Psoas muscle (tissue), 8 donors: ENCODE measurements around the gene SLC36A4. TPM values are rescaled to one million over a fixed set of nuclear protein-coding genes. Genes with fewer than 3 reads are reported as not detected.
"Not testable (repeated sequence)": the region's sequence is repeated elsewhere in the genome, so short reads cannot be mapped to it uniquely, and the experiment has no call there.

Experiments
- ATAC-seq, 4 donors: fragments of 200-7000 bp; cut with Tn5 transposase; one replicate each; pipeline ENCODE4 v1.9.1; 2020; ENCODE audit warnings: moderate library complexity in 3 of 4, mild to moderate bottlenecking in 2 of 4
- DNase-seq, 2 donors: peaks; one replicate each; pipeline ENCODE4 v3.0.0-alpha.2; 2020
- H3K27ac ChIP-seq: fragments of 200-600 bp; one replicate; pipeline ENCODE4 v1.8.0; 2022
- H3K27me3 ChIP-seq, 3 donors: fragments of 200-600 bp in 1 of 3; one replicate each; pipeline versions ENCODE4 v1.6.1 to v1.8.0; 2013 to 2022; ENCODE audit warnings: low read length in 2 of 3, mild to moderate bottlenecking in 2 of 3, moderate library complexity in 1 of 3; ENCODE audit not compliant: insufficient read depth in 3 of 3
- H3K36me3 ChIP-seq, 2 donors: fragments of 200-600 bp in 1 of 2; one replicate each; pipeline versions ENCODE4 v1.6.1 to v1.8.0; 2013 to 2022; ENCODE audit warnings: low read depth in 1 of 2, mild to moderate bottlenecking in 1 of 2, moderate library complexity in 1 of 2; ENCODE audit not compliant: insufficient read depth in 1 of 2
- H3K4me1 ChIP-seq: fragments of 200-600 bp; one replicate; pipeline ENCODE4 v1.8.0; 2022
- H3K4me3 ChIP-seq: fragments of 200-600 bp; one replicate; pipeline ENCODE4 v1.8.0; 2022; ENCODE audit warnings: mild to moderate bottlenecking
- H3K9me3 ChIP-seq: fragments of 200-600 bp; one replicate; pipeline ENCODE4 v1.8.0; 2022
- WGBS, 3 donors: extraction: QIAGEN DNeasy Blood & Tissue Kit; methylation state at CpG; one replicate each; pipeline versions ENCODE4 v1.1.6 to v1.1.7; 2013; 5-methylcytosine and 5-hydroxymethylcytosine counted together
- intact Hi-C, 2 donors: fragments of 100-400 bp; cut with DNase I; formaldehyde crosslinking; loops; one replicate each; pipeline versions ENCODE4 v1.11.0 to v1.14.2; 2022
- polyA plus RNA-seq, 3 donors: library from polyadenylated mRNA; stranded (reverse); fragments of 200-250 nt; gene quantifications; one replicate each; pipeline ENCODE4 v1.2.3, GENCODE V29; 2013
- total RNA-seq, 4 donors: library from RNA; stranded (reverse); fragmentation: NEBNext Ultra II Directional in 2 of 4; extraction: Animal tissue kit (Norgen Biotek cat#: 25700) in 2 of 4; gene quantifications; one replicate each; pipeline versions ENCODE4 v1.2.1 to v1.2.4, GENCODE V29; 2021 to 2023
- TF ChIP-seq, protein P1 (sequence below): fragments of 200-600 bp; IDR thresholded peaks from one replicate; pipeline ENCODE4 v1.8.0; 2022; ENCODE audit warnings: antibody characterized with exemption
- donor health status: healthy with polysubstance abuse.
- donor health status: DM: no; HTN: no; CAD: no; lungs with moderate emphysema.
- donor health status: Bipolar disorder and iron deficiency.
- donor health status: healthy.
- donor health status: DM: yes; HTN: yes; CAD: no.
- donor health status: DM: no; HTN: no; CAD: no.
- donor health status: DM: no; HTN: no; CAD: no.
- donor health status: DM: yes; HTN: yes; CAD: no.

The SLC36A4 gene
- total and polyA plus RNA-seq, 7 donors = 2.2 to 5.5 (median 3.0) TPM

DNA sequence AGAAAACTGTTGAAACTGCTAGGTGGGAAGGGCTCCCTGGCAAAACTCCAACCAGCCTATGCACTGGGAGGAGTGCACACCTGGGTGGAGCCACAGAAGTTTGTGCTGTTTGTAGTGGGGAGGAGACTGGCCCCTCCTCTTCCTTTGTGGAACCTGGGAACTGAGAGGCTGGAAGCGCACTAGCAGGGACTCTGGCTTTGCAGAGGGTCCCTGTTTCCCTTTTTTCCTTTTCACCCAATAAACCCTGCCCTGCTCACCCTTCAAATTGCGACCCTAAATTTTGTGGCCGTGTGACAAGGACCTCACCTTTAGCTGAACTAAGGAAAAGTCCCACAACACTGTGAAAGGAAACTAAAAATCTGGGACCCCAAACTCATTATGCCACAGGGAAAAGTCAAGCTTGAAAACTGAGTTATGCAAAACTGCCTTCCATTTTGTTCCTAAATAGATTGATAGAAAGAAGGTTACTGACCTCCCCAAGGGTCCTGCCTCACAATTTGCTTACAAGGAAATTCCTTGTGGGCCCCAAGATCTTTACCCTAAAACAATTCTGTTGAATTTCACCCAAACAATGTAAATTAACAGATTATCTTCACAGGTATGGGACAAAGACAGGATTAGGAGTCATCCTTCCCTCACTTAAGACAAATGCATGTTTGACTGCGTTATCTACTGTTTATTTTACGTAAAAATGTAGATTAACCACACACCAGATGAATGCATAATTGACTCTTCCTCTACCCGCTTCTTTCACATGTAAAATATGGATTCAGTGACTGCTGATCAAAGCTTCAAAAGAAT is 81.0 kb downstream of the SLC36A4 start:
- intact Hi-C loops = no loop called here
- Histone ChIP-seq H3K36me3 (no peaks in the 10 kb centered on the region), H3K4me3 (no peak overlapping the region), H3K9me3 (no peaks in the 10 kb centered on the region), H3K27me3 (no peaks in the 10 kb centered on the region), H3K4me1 (no peaks in the 10 kb centered on the region), H3K27ac (no peak overlapping the region)
- DNase-seq (no peak), ATAC-seq (no peak)
- TF ChIP-seq, protein P1, sequence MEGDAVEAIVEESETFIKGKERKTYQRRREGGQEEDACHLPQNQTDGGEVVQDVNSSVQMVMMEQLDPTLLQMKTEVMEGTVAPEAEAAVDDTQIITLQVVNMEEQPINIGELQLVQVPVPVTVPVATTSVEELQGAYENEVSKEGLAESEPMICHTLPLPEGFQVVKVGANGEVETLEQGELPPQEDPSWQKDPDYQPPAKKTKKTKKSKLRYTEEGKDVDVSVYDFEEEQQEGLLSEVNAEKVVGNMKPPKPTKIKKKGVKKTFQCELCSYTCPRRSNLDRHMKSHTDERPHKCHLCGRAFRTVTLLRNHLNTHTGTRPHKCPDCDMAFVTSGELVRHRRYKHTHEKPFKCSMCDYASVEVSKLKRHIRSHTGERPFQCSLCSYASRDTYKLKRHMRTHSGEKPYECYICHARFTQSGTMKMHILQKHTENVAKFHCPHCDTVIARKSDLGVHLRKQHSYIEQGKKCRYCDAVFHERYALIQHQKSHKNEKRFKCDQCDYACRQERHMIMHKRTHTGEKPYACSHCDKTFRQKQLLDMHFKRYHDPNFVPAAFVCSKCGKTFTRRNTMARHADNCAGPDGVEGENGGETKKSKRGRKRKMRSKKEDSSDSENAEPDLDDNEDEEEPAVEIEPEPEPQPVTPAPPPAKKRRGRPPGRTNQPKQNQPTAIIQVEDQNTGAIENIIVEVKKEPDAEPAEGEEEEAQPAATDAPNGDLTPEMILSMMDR = no peak
- 53 to 65% (median 59%) methylated on average over 6 of the region's 6 CpGs for WGBS, 3 donors

DNA sequence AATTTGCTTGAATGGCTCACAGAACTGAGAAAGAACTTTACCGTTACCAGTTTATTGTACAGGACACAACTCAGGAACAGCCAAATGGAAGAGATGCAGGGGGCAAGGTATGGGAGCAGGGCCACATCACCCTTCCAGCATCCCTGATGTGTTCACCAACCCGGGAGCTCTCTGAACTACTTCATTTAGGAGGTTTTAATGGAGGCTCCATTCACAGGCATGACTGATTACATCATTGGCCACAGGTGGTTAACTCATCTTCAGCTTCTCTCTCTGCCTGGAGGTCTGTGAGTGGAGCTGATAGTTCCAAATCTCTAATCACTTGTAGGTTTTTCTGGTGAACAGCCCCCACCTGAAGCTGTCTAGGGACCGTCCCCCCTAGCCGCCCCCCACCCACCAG is 83.5 kb downstream of the SLC36A4 start:
- Histone ChIP-seq H3K36me3 (no peaks in the 10 kb centered on the region), H3K27me3 (no peaks in the 10 kb centered on the region), H3K9me3 (peaks cover 4% of the 10 kb centered on the region), H3K4me1 (no peaks in the 10 kb centered on the region), H3K4me3 (no peak overlapping the region), H3K27ac (no peak overlapping the region)
- ATAC-seq (no peak), DNase-seq (no peak)
- WGBS, 3 donors = 59 to 65% (median 61%) methylated on average over 4 of the region's 4 CpGs
- intact Hi-C loops = no loop called here
- TF ChIP-seq, protein P1 = no peak

DNA sequence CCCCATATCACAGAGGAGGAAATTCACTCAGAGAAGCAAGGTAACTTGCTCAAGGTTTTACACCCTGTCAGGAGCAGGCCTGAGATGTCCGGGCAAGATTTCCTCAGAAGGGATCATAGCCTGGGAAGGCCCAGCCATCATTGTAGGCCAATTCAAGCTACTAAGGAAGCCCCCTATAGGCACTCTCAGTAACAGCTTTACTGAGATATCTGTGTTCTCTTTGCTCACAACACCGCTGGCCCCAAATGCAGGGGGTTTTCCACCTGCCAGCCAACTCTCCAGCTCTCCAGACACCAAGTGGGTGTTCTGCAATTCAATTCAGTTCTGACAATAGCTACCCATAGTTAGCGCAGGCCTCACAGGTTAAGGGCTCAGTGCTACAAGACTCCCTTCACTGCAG is 84.0 kb downstream of the SLC36A4 start:
- Histone ChIP-seq H3K27ac (no peak overlapping the region), H3K9me3 (peaks cover 4% of the 10 kb centered on the region), H3K36me3 (no peaks in the 10 kb centered on the region), H3K4me1 (no peaks in the 10 kb centered on the region), H3K27me3 (no peaks in the 10 kb centered on the region), H3K4me3 (no peak overlapping the region)
- WGBS, 3 donors = 66 to 75% (median 67%) methylated on average over 3 of the region's 3 CpGs
- ATAC-seq (no peak), DNase-seq (no peak)
- intact Hi-C loops = no loop called here
- TF ChIP-seq, protein P1 = no peak

DNA sequence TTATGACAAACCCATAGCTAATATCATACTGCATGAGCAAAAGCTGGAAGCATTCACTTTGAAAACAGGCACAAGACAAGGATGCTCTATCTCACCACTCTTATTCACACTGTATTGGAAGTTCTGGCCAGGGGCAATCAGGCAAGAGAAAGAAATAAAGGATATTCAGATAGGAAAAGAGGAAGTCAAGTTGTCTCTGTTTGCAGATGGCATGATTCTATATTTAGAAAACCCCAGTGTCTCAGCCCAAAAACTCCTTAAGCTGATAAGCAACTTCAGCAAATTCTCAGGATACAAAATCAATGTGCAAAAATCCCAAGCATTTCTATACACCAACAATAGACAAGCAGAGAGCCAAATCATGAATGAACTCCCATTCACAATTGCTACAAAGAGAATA is 86.6 kb downstream of the SLC36A4 start:
- H3K4me1 ChIP-seq, intact Hi-C loops, H3K9me3 ChIP-seq, H3K4me3 ChIP-seq, H3K27me3 ChIP-seq, DNase-seq, H3K36me3 ChIP-seq, H3K27ac ChIP-seq, ATAC-seq: not testable (repeated sequence)

DNA sequence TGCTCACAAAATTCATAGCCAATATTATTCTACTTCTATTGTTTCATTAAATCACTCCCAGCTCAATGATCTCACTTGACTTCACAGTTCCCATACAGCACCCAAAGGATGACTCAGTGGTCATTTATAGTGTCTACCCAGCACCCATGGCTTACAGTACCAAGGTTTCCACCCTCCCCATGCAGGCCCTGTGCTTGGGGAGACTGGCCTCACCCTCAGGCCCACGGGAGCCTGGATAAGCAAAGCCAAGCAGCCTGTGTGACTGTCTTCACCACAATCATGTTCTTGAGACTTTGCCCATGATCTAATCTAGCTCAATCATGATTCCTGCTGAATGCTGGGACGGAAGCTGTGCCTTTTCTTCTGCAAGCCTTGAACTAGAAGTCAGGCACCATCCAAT is 97.6 kb downstream of the SLC36A4 start:
- no peak for ATAC-seq
- no peak for DNase-seq
- no peak overlapping the region for H3K4me3 ChIP-seq
- WGBS, 3 donors = 57 to 73% (median 68%) methylated on average over 2 of the region's 2 CpGs
- intact Hi-C loops = no loop called here
- H3K9me3 ChIP-seq = no peaks in the 10 kb centered on the region
- H3K36me3 ChIP-seq = no peaks in the 10 kb centered on the region
- no peaks in the 10 kb centered on the region for H3K27me3 ChIP-seq
- no peak overlapping the region for H3K27ac ChIP-seq
- TF ChIP-seq, protein P1 = no peak
- H3K4me1 ChIP-seq = no peaks in the 10 kb centered on the region
